PC-9 (cell line): ENCODE data around the gene PFKP.

Experiments used
- CTCF ChIP-seq: fragments of 200-600 bp; sonication (generic); conservative IDR thresholded peaks from 2 replicates; pipeline ENCODE4 v1.6.1; 2017; ENCODE audit warnings: mixed run types, antibody characterized with exemption, mild to moderate bottlenecking, moderate library complexity
- EZH2 ChIP-seq: fragments of 200-600 bp; sonication (generic); IDR thresholded peaks from 2 replicates; pipeline ENCODE4 v1.8.0; 2017; ENCODE audit warnings: antibody characterized with exemption, low read depth

GRCh38 chr10:3150366-3150765, 83.0 kb downstream of the PFKP start:
- no peak for TF ChIP-seq CTCF
- TF ChIP-seq EZH2: no peak
